Gastrocnemius medialis (tissue), 4 donors: ENCODE measurements around the gene RAD51B. TPM values are rescaled to one million over a fixed set of nuclear protein-coding genes. Genes with fewer than 3 reads are reported as not detected.

Source experiments
- ATAC-seq, 2 donors: fragments of 150-250 bp; one replicate each; pipeline ENCODE4 v1.9.1; 2016
- DNase-seq, 2 donors: peaks; one replicate each; pipeline ENCODE4 v3.0.0-alpha.2; 2019
- H3K27ac ChIP-seq, 4 donors: fragments of 200-600 bp; sonication (generic); 1 replicate in 1 of 4; 2 replicates in 3 of 4; pipeline ENCODE4 v1.5.1; 2016 to 2018; ENCODE audit warnings: mild to moderate bottlenecking in 2 of 4, moderate library complexity in 1 of 4
- H3K27me3 ChIP-seq, 3 donors: fragments of 200-600 bp; sonication (generic) in 2 of 3; 1 replicate in 1 of 3; 2 replicates in 2 of 3; pipeline versions ENCODE4 v1.5.1 to v1.6.0; 2016 to 2019; ENCODE audit warnings: mild to moderate bottlenecking in 1 of 3, moderate library complexity in 1 of 3
- H3K36me3 ChIP-seq, 2 donors: fragments of 200-600 bp; sonication (generic) in 1 of 2; one replicate each; pipeline ENCODE4 v1.5.1; 2017 to 2018
- H3K4me1 ChIP-seq, 2 donors: fragments of 200-600 bp; sonication (generic) in 1 of 2; one replicate each; pipeline ENCODE4 v1.5.1; 2016 to 2017; ENCODE audit warnings: mild to moderate bottlenecking in 2 of 2
- H3K4me3 ChIP-seq, 4 donors: fragments of 200-600 bp; sonication (generic) in 3 of 4; 1 replicate in 1 of 4; 2 replicates in 3 of 4; pipeline ENCODE4 v1.5.1; 2016 to 2019; ENCODE audit warnings: mild to moderate bottlenecking in 2 of 4
- H3K9me3 ChIP-seq, 3 donors: fragments of 200-600 bp; sonication (generic) in 2 of 3; 1 replicate in 1 of 3; 2 replicates in 2 of 3; pipeline ENCODE4 v1.5.1; 2016 to 2019
- CTCF ChIP-seq, 5 experiments: fragments of 450-650 bp in 3 of 5; fragments of 200-600 bp in 2 of 5; sonication (generic) in 2 of 5; IDR thresholded peaks in 4 of 5; conservative IDR thresholded peaks in 1 of 5; 1 replicate in 4 of 5; 2 replicates in 1 of 5; pipeline ENCODE4 v1.5.1; 2016 to 2019; ENCODE audit warnings: antibody characterized with exemption in 5 of 5, mild to moderate bottlenecking in 3 of 5, moderate library complexity in 3 of 5
- POLR2A ChIP-seq, 2 donors: fragments of 450-650 bp; IDR thresholded peaks; one replicate each; pipeline ENCODE4 v1.6.1; 2017; ENCODE audit warnings: antibody characterized with exemption in 2 of 2, mild to moderate bottlenecking in 2 of 2, moderate library complexity in 2 of 2
- in situ Hi-C, 4 donors: fragments of 200-750 bp; cut with MboI; loops; one replicate each; pipeline versions ENCODE4 v1.15.0 to v1.8.0; 2017; ENCODE audit warnings: low sequenced_read_pairs in 4 of 4
- intact Hi-C: fragments of 100-400 bp; cut with DNase I; formaldehyde crosslinking; loops from one replicate; pipeline ENCODE4 v1.15.1; 2023; ENCODE audit warnings: low total_unique reads
- total RNA-seq, 4 donors: library from RNA; depleted of rRNA; stranded (reverse); fragments of >200 nt; gene quantifications; one replicate each; pipeline versions ENCODE4 v1.1.0 to v1.2.3, GENCODE V29; 2016

The RAD51B gene
- total RNA-seq, 4 donors from 2014 or later: 1.6 to 3.3 (median 2.4) TPM

- DNase-seq (no peak), ATAC-seq (no peak)
- TF ChIP-seq CTCF (IDR thresholded peaks at IDR 0.05 in 4 of 5, conservative IDR thresholded peaks at IDR 0.05 in 1 of 5) (no peak), POLR2A (IDR thresholded peaks at IDR 0.05) (no peak)
- Histone ChIP-seq H3K27me3 (no peaks in the 10 kb centered on the region), H3K9me3 (no peaks in the 10 kb centered on the region), H3K4me1 (peaks cover 10 to 20% of the 10 kb centered on the region in 2 donors), H3K36me3 (no peaks in the 10 kb centered on the region), H3K27ac (no peak overlapping the region), H3K4me3 (no peak overlapping the region)
- intact Hi-C loops: no loop called here
- in situ Hi-C loops: no loop called here
Observed at GRCh38 chr14:68309616-68310015, 490.0 kb downstream of the RAD51B start.

DNA sequence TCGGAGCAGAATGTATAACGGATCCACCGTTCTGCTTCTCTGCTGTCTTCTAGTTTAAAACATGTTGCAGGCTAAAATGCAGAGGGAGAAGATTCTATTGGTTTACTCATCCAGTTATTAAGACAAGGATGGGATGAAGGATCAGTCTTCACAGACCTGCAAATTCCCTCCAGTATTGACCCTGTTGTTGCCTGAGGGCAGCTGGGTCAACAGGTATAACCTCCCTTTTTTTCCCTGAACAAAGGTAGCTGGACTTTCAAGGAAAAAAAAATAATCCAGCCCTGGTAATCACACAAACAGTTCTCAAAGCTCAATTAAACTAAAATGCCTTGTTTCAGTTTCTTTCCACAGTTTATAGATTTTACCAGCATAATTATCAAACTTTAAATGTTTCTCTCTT lies 492.7 kb downstream of the RAD51B start:
- H3K27ac ChIP-seq: no peak overlapping the region
- DNase-seq (no peak), ATAC-seq (no peak)
- intact Hi-C loops: no loop called here
- no peak for TF ChIP-seq POLR2A (IDR thresholded peaks at IDR 0.05)
- TF ChIP-seq CTCF (IDR thresholded peaks at IDR 0.05 in 4 of 5, conservative IDR thresholded peaks at IDR 0.05 in 1 of 5): no peak
- no peaks in the 10 kb centered on the region for H3K27me3 ChIP-seq
- no peak overlapping the region for H3K4me3 ChIP-seq
- in situ Hi-C loops: no loop called here
- H3K4me1 ChIP-seq: peaks cover 8 to 19% of the 10 kb centered on the region in 2 donors
- no peaks in the 10 kb centered on the region for H3K9me3 ChIP-seq
- no peaks in the 10 kb centered on the region for H3K36me3 ChIP-seq

DNA sequence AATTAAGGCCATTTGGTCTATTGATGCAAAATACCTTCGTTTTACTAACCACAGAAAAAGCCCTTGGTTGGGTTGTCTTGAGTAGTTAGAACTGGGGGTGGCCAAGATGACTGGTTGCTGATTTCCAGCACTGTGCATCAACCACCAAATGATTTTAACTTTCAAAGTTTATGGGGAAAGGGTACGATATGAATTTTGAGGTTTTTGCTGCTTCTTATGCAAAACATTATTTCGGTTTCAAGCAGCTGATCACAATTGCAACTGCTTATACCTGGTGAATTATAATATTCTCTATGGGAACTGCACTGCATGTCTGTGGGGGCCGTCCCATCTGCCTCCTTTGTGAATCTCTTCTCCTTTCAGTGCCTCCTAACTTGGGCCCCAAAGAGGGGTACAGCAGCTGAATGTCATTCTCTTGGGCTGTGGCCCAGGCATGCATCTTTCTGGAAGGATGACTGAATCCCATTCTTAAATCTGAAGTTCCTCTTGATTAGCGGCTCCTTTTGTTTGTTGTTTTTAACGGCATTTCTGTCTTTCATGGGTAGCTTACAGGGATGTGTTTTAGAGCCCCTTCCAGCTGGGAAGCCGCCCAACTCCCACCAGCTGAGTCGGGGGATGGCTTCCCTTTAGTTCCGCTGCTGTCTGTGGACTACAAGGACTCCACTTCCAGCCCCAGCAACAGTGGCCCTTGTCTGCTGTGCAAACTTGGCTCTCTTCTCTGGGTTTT lies 493.5 kb downstream of the RAD51B start:
- TF ChIP-seq CTCF (IDR thresholded peaks at IDR 0.05 in 4 of 5, conservative IDR thresholded peaks at IDR 0.05 in 1 of 5): no peak
- no peak for TF ChIP-seq POLR2A (IDR thresholded peaks at IDR 0.05)
- H3K9me3 ChIP-seq: no peaks in the 10 kb centered on the region
- no peak for ATAC-seq
- no peak overlapping the region for H3K4me3 ChIP-seq
- in situ Hi-C loops: no loop called here
- H3K27me3 ChIP-seq: no peaks in the 10 kb centered on the region
- no peak for DNase-seq
- no peaks in the 10 kb centered on the region for H3K36me3 ChIP-seq
- peaks cover 2 to 16% of the 10 kb centered on the region in 2 donors for H3K4me1 ChIP-seq
- no peak overlapping the region for H3K27ac ChIP-seq
- intact Hi-C loops: no loop called here

- Histone ChIP-seq H3K27me3 (no peaks in the 10 kb centered on the region), H3K9me3 (no peaks in the 10 kb centered on the region), H3K4me3 (no peak overlapping the region), H3K4me1 (peaks cover 0 to 16% of the 10 kb centered on the region in 2 donors), H3K36me3 (no peaks in the 10 kb centered on the region), H3K27ac (no peak overlapping the region)
- in situ Hi-C loops: no loop called here
- no peak for ATAC-seq
- no peak for DNase-seq
- intact Hi-C loops: no loop called here
- TF ChIP-seq CTCF (IDR thresholded peaks at IDR 0.05 in 4 of 5, conservative IDR thresholded peaks at IDR 0.05 in 1 of 5) (no peak), POLR2A (IDR thresholded peaks at IDR 0.05) (no peak)
Observed at GRCh38 chr14:68314642-68315041, 495.1 kb downstream of the RAD51B start.

DNA sequence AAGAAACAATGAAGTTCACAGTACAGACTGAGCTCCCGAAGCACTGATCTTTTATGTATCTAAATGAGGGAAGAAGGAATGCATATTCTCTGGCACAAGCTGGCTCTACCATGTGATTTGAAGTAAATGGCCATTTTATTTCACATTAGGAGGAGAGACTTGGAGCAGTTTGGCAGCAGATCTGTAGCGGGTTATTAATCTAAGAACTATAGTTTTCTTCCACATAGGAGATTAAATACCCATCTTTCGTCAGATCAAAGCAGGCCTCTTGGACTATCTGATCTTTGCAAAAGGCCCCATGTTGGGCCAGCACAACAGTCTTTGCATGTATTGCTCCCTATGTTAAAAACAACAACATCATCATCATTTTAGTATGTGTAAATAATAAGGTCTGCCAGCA lies 495.5 kb downstream of the RAD51B start:
- Histone ChIP-seq H3K9me3 (no peaks in the 10 kb centered on the region), H3K4me1 (peaks cover 0 to 16% of the 10 kb centered on the region in 2 donors), H3K36me3 (no peaks in the 10 kb centered on the region), H3K27me3 (no peaks in the 10 kb centered on the region), H3K27ac (no peak overlapping the region), H3K4me3 (no peak overlapping the region)
- intact Hi-C loops: no loop called here
- TF ChIP-seq POLR2A (IDR thresholded peaks at IDR 0.05) (no peak), CTCF (IDR thresholded peaks at IDR 0.05 in 4 of 5, conservative IDR thresholded peaks at IDR 0.05 in 1 of 5) (no peak)
- no peak for DNase-seq
- in situ Hi-C loops: no loop called here
- ATAC-seq: no peak
